Panc1 (cell line): ENCODE measurements around the gene HES2. TPM values are rescaled to one million over a fixed set of nuclear protein-coding genes. Genes with fewer than 3 reads are reported as not detected.

Source experiments
- ATAC-seq: fragments of 200-7000 bp; cut with Tn5 transposase; 2 replicates; pipeline ENCODE4 v1.9.1; 2020; ENCODE audit warnings: mild to moderate bottlenecking, moderate library complexity
- BruUV-seq: library from RNA; stranded (reverse); fragments of 400-500 nt; replicated peaks from 2 replicates; lab custom pipeline; 2021; lab: Mats Ljungman, UMichigan
- CTCF ChIA-PET: fragments of 300-600 bp; sonication (Branson Sonifier 250); formaldehyde crosslinking; loops from one replicate; lab custom pipeline; 2022; ENCODE audit warnings: antibody characterized with exemption; lab: Charles Lee
- POLR2A ChIA-PET: fragments of 300-600 bp; sonication (Branson Sonifier 250); formaldehyde crosslinking; loops from one replicate; lab custom pipeline; 2022; ENCODE audit warnings: antibody characterized with exemption; lab: Charles Lee
- DNase-seq: peaks from one replicate; pipeline ENCODE4 v3.0.0-alpha.2; 2010; ENCODE audit warnings: low read depth, low spot score
- H3K27ac ChIP-seq: 2 replicates; pipeline ENCODE4 v1.5.1; 2011; ENCODE audit warnings: mild to moderate bottlenecking, low read length, inconsistent platforms
- H3K27me3 ChIP-seq: fragments of 200-500 bp; sonication (Bioruptor generic); 2 replicates; pipeline ENCODE4 v1.6.0; 2014; ENCODE audit warnings: low read length, inconsistent platforms; ENCODE audit not compliant: control insufficient read depth, insufficient read depth
- H3K36me3 ChIP-seq: fragments of 200-500 bp; sonication (Bioruptor generic); 2 replicates; pipeline ENCODE4 v1.5.1; 2014; ENCODE audit warnings: inconsistent platforms, mild to moderate bottlenecking, low read length, moderate library complexity; ENCODE audit not compliant: control insufficient read depth, insufficient read depth
- H3K4me1 ChIP-seq: 2 replicates; pipeline ENCODE4 v1.5.1; 2011; ENCODE audit warnings: inconsistent platforms, mild to moderate bottlenecking, low read length, moderate library complexity; ENCODE audit not compliant: control insufficient read depth, insufficient read depth
- H3K4me3 ChIP-seq, 2 experiments: 2 replicates each; pipeline ENCODE4 v1.5.1; 2011 to 2012; ENCODE audit warnings: low read depth in 2 of 2, low read length in 2 of 2, mild to moderate bottlenecking in 2 of 2, inconsistent platforms in 1 of 2, moderate library complexity in 1 of 2
- H3K9me3 ChIP-seq: fragments of 200-500 bp; sonication (Bioruptor generic); 2 replicates; pipeline ENCODE4 v1.5.1; 2014; ENCODE audit warnings: low read depth, mild to moderate bottlenecking, inconsistent platforms, low read length, moderate library complexity; ENCODE audit not compliant: control insufficient read depth, insufficient read depth
- CTCF ChIP-seq: fragments of 450-650 bp; IDR thresholded peaks from 2 replicates; pipeline ENCODE4 v1.5.1; 2017; ENCODE audit warnings: mild to moderate bottlenecking
- POLR2AphosphoS5 ChIP-seq: IDR thresholded peaks from 2 replicates; pipeline ENCODE4 v1.6.1; 2012; ENCODE audit warnings: mild to moderate bottlenecking, low read depth, low read length, moderate library complexity
- REST ChIP-seq, 2 experiments: IDR thresholded peaks; 2 replicates each; pipeline ENCODE4 v1.6.1; 2011 to 2012; ENCODE audit warnings: low read depth in 2 of 2, control low read depth in 1 of 2, low read length in 1 of 2, mild to moderate bottlenecking in 1 of 2, moderate library complexity in 1 of 2; ENCODE audit not compliant: insufficient read depth in 1 of 2
- SIN3A ChIP-seq: IDR thresholded peaks from 2 replicates; pipeline ENCODE4 v1.6.1; 2012; ENCODE audit warnings: low read depth, mild to moderate bottlenecking, low read length, moderate library complexity, borderline replicate concordance; ENCODE audit not compliant: insufficient read depth
- TCF7L2 ChIP-seq: IDR thresholded peaks from 2 replicates; pipeline ENCODE4 v1.6.1; 2011; ENCODE audit warnings: mild to moderate bottlenecking, low read depth, low read length, inconsistent platforms
- in situ Hi-C: cut with HindIII; loops from 2 replicates; pipeline ENCODE4 v1.10.0; 2016; ENCODE audit warnings: low sequenced_read_pairs, low pct_unique_long_range_greater_than_20kb
- intact Hi-C: fragments of 100-400 bp; cut with micrococcal nuclease; formaldehyde crosslinking; loops from one replicate; pipeline ENCODE4 v1.10.0; 2022; ENCODE audit not compliant: unreplicated experiment
- total RNA-seq: library from RNA; stranded (reverse); gene quantifications from one replicate; pipeline ENCODE4 v1.2.1, GENCODE V29; 2021; ENCODE audit not compliant: unreplicated experiment

Gene HES2
- total RNA-seq, 1 experiment from 2014 or later = 11.1 TPM

- peak overlapping the region; percentile 11; the same call in 1 of the 2 replicates for H3K27ac ChIP-seq
- no peak for TF ChIP-seq POLR2AphosphoS5
- no peak for TF ChIP-seq SIN3A
- no peak for TF ChIP-seq TCF7L2
- no peak for TF ChIP-seq REST (IDR thresholded peaks at IDR 0.05; ENCODE audit: insufficient read depth in 1 of 2, low read depth in 2 of 2, low read length in 1 of 2)
- TF ChIP-seq CTCF = no peak
- CTCF ChIA-PET = interaction anchor here (1.8 kb wide), 1 partner anchor 17 kb away, joined by 11 read pairs; no protein-coding TSS in a partner anchor
- no peaks in the 10 kb centered on the region for H3K27me3 ChIP-seq
- H3K36me3 ChIP-seq = no peaks in the 10 kb centered on the region; the same call in 1 of the 2 replicates
- ATAC-seq = no peak
- H3K4me1 ChIP-seq = peaks cover 16% of the 10 kb centered on the region
- POLR2A ChIA-PET = no interaction called here
- BruUV-seq = no TSS peak
- DNase-seq = no peak
- 0 out of 4 replicates have a peak overlapping the region, but pooled peaks of 1 of the 2 experiments have one; percentile 41 for H3K4me3 ChIP-seq
- no peaks in the 10 kb centered on the region for H3K9me3 ChIP-seq
- in situ Hi-C loops (no loop called here), intact Hi-C loops (no loop called here)
Measured at GRCh38 chr1:6420454-6421042, 829 bp upstream of the HES2 start.

- CTCF ChIA-PET = interaction anchor here (0.5 to 1.8 kb wide), 5 partner anchors 18 to 214 kb away, joined by 3 to 11 read pairs (median 4); no protein-coding TSS in a partner anchor
- intact Hi-C loops = no loop called here
- peak; percentile 54 for ATAC-seq
- Histone ChIP-seq H3K36me3 (no peaks in the 10 kb centered on the region; the same call in 1 of the 2 replicates), H3K9me3 (no peaks in the 10 kb centered on the region), H3K4me1 (peaks cover 23% of the 10 kb centered on the region), H3K27ac (no peak overlapping the region), H3K4me3 (peak overlapping the region; percentile 41 to 45), H3K27me3 (no peaks in the 10 kb centered on the region)
- POLR2A ChIA-PET = interaction anchor here (0.6 kb wide), 2 partner anchors 184 to 1630 kb away, joined by 3 to 7 read pairs; no protein-coding TSS in a partner anchor
- no peak for TF ChIP-seq CTCF
- no peak for TF ChIP-seq SIN3A
- no peak for TF ChIP-seq TCF7L2
- TF ChIP-seq REST (IDR thresholded peaks at IDR 0.05; ENCODE audit: insufficient read depth in 1 of 2, low read depth in 2 of 2, low read length in 1 of 2) = no peak
- TF ChIP-seq POLR2AphosphoS5 = no peak
- in situ Hi-C loops = no loop called here
- no TSS peak for BruUV-seq
- DNase-seq = no peak
Measured at GRCh38 chr1:6419397-6419803, 319 bp downstream of the HES2 start.
